Loucy (cell line): ENCODE data around the gene ARSK.

Experiments
- EZH2phosphoT487 ChIP-seq: fragments of 200-600 bp; IDR thresholded peaks from 2 replicates; pipeline ENCODE4 v1.6.1; 2018; ENCODE audit warnings: antibody characterized with exemption, mild to moderate bottlenecking, moderate library complexity, borderline replicate concordance
- TF ChIP-seq, protein P1 (sequence below): fragments of 200-600 bp; sonication (generic); conservative IDR thresholded peaks from 2 replicates; pipeline ENCODE4 v1.5.1; 2014; ENCODE audit warnings: mild to moderate bottlenecking, antibody characterized with exemption, low read length

DNA sequence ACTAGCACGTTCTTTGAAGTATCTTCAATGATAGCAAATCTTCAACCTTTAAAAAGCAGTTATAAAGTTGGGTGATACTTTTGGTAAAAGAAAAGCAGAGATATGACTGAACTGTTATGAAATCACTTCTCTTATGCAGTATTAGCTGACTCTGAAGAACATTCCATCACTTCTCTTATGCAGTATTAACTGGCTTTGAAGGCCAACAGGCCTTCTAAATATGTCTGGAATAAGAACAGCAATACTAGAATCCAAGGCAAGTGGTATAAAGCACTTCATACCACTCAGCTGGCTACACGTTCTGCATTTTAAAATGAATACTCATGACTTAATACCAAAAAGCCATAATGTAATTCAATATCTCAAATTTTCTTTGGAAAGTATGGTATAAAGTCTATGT lies 17.4 kb upstream of the ARSK start:
- TF ChIP-seq EZH2phosphoT487: no peak
- TF ChIP-seq, protein P1, sequence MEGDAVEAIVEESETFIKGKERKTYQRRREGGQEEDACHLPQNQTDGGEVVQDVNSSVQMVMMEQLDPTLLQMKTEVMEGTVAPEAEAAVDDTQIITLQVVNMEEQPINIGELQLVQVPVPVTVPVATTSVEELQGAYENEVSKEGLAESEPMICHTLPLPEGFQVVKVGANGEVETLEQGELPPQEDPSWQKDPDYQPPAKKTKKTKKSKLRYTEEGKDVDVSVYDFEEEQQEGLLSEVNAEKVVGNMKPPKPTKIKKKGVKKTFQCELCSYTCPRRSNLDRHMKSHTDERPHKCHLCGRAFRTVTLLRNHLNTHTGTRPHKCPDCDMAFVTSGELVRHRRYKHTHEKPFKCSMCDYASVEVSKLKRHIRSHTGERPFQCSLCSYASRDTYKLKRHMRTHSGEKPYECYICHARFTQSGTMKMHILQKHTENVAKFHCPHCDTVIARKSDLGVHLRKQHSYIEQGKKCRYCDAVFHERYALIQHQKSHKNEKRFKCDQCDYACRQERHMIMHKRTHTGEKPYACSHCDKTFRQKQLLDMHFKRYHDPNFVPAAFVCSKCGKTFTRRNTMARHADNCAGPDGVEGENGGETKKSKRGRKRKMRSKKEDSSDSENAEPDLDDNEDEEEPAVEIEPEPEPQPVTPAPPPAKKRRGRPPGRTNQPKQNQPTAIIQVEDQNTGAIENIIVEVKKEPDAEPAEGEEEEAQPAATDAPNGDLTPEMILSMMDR: no peak
